Stimulated activated CD8-positive, alpha-beta memory T cell treated with anti-CD3 and anti-CD28 coated beads, Interleukin-12 subunit alpha, Interleukin-12 subunit beta, amount 100 ng/mL, for 4 hours (primary cell): ENCODE data around the gene PSMC3IP.
"Not testable (repeated sequence)": the region's sequence is repeated elsewhere in the genome, so short reads cannot be mapped to it uniquely, and the experiment has no call there.

ENCODE experiments used
- DNase-seq: peaks from one replicate; pipeline ENCODE4 v3.0.0-alpha.2; 2020; ENCODE audit warnings: low read depth

PSMC3IP gene, protein sequence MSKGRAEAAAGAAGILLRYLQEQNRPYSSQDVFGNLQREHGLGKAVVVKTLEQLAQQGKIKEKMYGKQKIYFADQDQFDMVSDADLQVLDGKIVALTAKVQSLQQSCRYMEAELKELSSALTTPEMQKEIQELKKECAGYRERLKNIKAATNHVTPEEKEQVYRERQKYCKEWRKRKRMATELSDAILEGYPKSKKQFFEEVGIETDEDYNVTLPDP

DNA sequence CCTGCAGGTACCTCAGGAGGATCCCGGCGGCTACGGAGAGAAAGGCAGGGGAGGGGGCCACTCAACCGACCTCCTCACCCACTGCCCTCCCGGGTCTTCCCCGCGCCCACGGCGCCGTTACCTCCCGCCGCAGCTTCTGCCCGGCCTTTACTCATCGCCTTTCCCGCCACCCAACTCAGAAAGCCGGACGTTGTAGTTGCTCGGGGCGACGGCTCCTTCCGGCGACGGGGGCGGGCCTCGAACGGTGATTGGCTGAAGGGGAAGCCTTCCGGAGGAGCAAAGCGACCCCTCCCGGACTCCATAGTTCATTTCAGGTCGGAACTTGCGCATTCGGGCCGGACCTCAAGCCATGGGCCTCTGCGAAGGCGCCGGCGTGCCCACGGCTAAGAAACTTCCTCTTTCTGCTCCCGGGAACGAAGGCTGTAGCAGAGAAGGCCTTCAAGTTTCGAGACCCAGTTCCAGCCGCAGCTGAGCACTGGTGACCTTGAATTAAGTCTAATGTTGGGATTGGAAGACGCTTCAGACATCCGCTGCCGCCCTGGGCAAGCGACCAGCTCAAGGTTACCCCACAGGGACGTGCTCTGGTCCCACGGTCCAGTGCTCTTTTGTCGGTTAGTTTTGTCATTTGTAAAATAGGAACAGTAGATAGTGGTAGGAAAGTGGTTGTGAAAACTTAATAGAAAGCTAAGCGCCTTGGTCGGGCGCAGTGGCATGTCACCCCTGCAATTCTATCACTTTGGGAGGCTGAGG lies at the start of gene PSMC3IP:
Gene PSMC3IP (minus strand): TSS at position 198 of the 750 bp plus-strand sequence. CDS start 43 bp downstream, at position 155.
- DNase-seq: peak; percentile 83

DNA sequence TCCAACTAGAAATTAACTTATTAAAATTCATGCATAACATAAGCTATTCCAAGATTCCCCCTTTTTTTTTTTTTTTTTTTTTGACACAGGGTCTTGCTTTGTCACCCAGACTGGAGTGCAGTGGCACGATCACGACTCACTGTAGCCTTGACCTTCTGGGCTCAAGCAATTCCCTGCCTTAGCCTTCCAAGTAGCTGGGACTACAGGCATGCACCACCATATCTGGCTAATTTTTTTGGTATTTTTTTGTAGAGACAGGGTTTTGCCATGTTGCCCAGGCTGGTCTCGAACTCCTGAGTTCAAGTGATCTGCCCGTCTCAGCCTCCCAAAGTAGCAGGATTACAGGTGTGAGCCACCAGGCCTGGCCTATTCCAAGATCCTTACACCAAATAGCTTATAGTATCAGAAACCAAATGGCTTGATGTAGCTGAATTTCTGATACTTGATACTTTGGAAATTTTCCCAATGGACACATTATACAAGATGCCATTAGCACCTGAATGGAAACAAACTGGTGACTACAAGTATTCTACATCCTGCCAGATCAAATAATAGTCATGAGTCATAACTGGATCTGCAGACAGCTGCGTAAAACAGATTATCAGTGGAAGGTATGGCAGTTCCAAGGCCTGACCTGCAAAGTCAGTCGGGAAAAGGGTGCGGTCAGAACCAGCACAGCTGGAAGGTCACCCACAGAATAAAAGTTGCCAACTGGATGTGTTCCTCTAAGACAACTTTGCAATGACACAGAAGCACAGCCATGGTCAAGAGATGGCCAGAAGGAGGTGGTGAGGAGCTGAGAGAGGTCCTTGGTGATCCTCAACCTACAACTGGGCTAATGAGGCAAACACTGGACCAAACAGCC lies 46.4 kb upstream of the PSMC3IP start:
- no peak for DNase-seq

DNA sequence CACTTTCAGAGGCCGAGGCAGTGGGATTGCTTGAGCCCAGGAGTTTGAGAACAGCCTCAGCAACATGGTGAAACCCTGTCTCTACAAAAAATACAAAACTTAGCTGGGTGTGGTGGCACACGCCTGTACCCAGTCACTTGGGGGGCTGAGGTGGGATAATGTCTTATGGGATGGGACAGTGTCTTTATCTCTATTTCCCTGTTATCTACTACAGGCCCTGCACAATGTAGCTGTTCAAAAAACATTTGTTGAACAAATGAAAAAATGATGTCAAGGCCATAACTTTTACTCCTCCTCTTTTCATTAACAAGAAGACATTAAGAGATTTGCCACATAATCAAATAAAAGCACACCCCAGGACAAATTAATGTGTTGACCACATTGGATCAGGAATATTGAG lies 45.7 kb upstream of the PSMC3IP start:
- DNase-seq: no peak

DNA sequence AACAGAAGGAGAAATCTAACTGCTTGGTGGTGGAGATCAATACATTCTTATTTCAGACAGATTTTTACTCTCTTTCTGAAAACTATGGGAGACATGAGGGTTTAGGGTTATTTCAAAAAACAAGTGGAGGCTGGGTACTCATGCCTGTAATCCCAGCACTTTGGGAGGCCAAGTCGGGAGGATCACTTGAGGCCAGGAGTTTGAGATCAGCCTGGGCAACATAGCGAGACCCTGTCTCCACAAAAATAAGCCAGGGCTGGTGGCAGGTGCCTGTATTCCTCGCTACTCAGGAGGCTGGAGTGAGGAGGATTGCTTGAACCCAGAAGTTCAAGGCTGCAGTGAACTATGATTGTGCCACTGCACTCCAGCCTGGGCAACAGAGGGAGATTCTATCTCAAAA lies 44.5 kb upstream of the PSMC3IP start:
- DNase-seq: not testable (repeated sequence)

DNA sequence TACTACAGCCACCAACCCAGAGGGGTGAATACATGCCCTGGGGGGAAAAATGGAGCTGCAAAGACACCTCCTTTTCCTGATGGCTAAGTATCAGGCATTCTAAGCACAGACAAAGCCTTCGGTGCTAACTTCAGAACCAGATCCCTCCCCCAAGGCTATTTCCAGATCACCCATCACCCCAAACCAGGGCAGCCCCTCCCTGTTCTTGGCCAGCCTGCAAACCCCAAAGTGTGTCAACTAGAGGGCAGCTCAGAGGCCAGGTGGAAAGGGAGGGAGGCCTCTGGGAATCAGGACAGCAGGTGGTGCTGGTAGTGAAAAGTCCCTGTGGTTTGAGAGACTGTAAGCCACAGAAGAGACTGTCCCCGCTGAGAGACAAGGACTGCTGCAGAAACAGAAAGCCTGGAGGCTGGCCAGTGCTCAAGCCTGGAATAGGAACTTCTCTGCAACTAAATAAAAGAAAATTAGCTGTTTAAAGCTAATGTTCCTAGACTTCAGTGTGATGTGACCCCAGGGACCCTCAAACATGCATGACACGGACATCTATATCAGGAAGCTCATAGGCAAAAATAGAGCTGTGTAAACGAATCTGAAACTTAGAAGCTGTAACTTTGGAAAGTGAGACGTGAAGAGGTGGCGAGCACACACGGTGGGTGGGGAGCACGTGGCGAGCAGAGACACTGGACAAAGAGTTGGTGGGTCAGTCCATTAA lies 41.1 kb upstream of the PSMC3IP start:
- DNase-seq: no peak

DNA sequence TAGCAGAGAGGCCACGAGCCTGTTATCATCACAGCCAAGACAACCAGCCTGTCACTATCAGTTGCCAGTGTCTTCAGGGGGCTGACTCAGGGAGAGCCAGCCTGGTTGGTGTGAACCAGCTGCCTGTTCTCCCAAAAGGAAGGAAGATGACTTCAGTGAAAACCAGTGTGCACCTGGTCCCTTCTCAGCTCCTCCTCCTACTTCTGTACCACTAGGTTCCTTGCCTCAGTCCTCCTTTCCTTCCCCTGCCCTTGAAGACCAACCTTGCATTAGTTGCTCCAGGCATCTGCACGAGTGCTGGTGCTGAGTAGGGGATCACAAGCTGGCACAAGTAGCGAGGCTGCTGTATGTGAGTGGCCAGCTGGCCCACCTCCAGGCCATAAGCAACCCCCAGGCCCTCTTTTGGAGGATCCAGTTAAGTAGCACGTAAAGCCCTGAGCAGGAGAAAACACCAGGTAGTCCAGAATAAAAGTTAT lies 40.5 kb upstream of the PSMC3IP start:
- no peak for DNase-seq

DNA sequence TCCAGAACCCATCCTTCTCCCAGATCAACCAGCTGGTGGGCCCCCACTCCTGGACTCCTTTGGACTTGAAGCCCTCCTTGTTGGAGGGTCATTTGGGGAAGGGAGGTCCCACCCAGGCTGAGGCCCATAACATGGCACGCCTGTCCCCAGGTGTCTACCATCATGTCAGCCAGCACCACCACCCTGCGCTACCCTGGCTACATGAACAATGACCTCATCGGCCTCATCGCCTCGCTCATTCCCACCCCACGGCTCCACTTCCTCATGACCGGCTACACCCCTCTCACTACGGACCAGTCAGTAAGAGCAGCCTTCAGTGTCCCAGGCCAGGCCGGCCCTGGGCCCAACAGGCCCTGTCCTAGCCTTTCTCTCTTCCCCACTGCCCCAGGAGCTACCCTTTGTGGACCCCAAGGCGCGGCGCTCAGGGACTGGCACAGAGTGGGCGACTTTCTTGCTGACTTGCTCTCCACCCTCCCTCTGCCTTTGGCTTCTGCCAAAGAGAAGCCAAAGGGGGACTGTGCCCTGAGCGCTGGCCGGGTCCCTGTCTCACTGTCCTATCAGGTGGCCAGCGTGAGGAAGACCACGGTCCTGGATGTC lies 36.3 kb upstream of the PSMC3IP start:
- no peak for DNase-seq

DNA sequence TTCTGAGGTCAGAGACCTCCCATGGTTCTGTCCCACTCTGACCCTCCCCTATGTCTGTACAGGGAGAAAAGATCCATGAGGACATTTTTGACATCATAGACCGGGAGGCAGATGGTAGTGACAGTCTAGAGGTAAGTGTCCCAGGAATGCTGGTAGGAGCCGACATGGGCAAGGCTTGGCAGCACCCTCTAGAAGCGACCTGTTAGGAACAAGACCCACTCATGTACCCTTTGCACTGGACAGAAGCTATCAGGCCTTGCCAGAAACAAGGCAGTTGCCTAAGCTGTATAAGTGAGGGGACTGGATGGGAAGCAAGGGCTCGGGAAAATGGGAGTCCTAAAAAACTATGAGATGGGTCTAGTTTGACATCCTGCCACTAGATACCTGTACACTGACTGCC lies 34.5 kb upstream of the PSMC3IP start:
- DNase-seq: no peak

- peak; percentile 6 for DNase-seq
Measured at GRCh38 chr17:42609814-42610801, 32.6 kb upstream of the PSMC3IP start.

DNA sequence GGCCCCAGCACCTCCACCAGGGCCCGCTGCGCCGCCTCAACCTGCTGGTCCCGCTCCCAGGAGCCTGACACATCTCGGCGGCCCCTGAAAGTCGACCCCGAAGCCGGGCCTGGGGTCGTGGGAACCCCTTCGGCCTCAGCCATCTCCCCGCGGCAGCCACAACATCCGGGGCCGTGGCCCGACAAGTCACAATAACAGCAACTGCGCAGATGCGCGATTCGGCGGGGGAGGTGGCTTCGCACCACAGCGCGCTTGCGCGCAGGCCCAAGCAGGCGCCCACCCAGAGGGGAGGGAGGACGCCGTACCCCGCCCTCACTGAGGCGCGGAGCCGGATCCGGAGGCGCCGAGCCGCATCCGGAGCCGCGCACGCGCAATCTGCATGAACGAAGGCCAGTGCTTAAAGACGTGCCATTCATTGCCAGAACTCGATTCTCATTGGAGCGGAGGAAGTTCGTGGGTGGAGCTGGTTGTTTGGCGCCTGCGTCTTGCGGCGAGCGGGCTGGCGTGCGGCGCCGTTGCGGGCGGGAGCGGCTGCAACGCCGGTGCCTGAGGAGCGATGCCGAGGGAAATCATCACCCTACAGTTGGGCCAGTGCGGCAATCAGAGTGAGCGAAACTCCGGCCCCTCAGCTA lies 31.8 kb upstream of the PSMC3IP start, which contains the start of the genes RETREG3 and TUBG1:
Gene RETREG3 (minus strand): TSS at position 193 of the 632 bp plus-strand sequence. CDS start 50 bp downstream, at position 143.
Gene TUBG1 (plus strand): TSS at position 502 of the 632 bp plus-strand sequence. CDS start 55 bp downstream, at position 557.
- peak; percentile 100 for DNase-seq

DNA sequence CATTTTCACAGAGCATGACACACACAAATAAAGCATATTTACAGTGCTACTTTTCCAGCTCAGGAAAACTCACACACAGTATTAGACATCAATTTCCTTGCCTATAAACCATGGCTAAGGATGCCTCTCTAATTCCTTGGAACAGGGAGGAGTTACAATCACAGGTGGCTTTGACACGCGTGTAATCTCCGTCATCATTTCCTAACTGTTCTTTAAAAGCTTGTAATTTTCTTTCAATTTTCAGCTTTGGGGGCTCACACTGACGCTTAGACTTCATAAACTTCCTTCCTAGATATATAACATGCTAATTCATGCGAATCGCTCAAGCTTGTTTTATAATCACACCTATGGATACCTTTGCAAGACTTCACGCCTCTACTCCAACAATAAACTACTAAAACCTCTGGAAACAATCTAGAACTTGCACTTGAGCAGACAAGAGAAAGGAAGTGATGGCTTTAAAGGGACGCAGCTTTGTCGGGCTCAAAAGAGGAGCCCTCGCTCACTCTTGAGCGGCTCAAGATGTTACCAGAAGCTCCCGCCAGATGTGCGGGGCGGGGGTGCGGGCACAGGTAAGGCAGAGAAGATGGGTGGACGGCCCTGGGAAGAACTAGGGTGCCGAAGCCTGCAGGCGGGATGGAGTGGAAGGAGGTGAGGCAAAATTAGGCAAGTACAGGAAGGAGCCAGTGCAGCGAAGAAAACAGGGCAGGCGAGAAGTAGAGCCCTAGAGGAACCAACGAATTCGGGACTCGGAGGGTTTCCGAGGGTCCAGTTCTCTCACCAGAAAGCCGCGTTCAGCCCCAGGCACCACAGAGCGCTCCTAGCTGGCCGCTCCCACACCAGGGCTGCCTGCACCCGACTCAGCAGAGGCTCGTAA lies 31.0 kb upstream of the PSMC3IP start:
- no peak for DNase-seq

- no peak for DNase-seq
Measured at GRCh38 chr17:42607769-42608168, 30.2 kb upstream of the PSMC3IP start.

- DNase-seq: no peak
Measured at GRCh38 chr17:42603318-42603717, 25.8 kb upstream of the PSMC3IP start.

DNA sequence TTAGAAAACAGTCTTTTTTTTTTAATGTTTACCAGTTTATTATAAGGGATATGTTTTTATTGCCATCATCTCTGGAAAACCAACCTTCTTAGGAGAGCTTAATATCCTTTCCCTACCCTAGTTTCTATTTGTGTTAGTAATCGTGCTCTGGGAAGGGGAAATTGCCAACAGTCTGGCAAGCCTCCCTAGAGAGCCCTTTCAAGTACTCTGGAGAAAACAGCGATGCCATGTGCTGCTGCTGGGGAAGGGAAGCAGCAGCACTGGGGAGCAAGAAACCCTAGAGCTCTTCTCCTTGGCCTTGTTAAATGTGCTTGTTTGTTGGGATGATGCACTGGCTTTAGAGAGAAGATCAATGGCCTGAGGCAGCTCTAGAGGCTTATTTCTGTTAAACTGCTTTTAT lies 21.4 kb upstream of the PSMC3IP start:
- DNase-seq: no peak

DNA sequence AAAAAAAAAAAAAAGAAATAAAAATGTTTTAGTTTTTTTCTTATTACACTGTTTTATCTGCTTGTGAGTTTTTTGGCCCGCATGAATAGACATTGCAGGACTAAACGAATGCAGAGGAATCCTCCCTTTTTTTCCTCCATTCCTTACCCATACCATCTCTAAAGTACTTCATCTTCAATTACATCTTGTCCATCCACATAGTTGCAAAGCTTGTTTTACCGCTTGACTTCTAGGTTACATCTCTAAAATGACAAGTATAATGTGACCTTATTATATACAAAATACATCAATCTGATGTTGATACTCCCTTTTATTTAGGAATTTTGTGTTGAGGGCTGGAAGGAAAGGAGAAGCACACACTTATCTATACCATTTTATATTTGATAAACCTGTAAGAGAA lies 18.9 kb upstream of the PSMC3IP start:
- no peak for DNase-seq

DNA sequence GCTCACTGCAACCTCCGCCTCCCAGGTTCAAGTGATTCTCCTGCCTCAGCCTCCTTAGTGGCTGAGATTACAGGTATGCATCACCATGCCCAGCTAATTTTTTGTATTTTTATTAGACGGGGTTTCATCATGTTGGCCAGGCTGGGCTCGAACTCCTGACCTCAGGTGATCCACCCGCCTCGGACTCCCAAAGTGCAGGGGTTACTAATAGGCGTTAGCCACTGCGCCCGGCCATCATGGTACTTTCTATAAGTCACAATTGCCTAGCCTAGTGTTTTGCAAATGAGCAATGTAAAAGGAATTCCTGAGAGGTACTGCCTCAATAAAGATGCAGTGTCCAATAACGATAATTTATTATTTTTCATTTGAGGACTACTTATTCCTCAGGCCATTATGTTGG lies 13.9 kb upstream of the PSMC3IP start:
- DNase-seq: no peak

DNA sequence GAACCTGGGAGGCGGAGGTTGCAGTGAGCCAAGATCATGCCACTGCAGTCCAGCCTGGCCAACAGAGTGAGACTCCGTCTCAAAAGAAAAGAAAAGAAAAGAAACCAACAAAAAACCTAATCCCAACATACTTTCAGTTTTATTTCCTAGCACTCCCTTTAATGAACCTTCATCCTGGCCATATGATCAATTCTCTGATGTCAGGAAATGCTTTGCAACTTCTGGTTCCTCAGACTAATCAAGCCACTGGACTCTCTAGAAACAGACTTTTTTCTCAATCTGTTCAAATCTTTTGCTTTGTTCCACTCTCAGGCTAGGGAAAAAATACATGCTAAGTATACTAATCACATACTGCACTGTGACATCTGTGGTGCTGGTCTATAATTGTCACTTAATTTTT lies 13.4 kb upstream of the PSMC3IP start:
- DNase-seq: no peak

DNA sequence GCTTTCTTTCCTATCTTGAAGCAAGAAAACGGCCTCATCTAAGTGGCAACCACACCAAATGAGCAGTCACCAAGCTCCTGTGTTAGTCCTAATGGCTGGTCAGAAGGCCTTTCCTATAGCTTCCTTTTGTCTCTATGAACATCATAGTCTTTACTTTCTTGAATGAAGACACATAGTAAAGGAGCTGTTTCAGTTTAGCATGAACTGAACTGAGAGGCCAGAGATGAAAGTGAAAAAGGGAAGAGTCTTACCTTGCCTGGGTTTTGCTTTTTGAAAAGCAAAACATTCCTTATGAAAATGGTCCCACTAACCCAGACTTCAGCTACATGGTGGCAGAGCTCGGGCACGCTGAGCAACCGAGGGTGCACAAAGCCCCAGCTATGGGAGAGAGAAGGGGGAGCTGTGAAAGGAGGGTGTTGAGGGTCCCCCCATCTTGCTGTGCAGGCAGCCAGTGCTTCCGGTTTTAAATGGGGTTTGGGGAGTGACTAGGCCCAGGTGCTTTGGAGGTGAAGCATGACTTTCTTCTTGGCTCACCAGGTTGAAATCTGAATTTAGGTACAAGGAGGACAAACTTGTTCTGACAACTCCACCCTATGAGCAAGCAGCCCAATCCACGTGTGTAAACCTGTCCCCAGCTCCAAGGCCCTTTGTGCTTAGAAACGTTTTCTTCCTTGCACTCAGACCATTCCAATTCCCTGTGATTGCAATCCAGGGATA lies 9.1 kb upstream of the PSMC3IP start:
- DNase-seq: no peak
